Activated CD4-positive, alpha-beta T cell treated with anti-CD3 and anti-CD28 coated beads for 36 hours (primary cell): Measurements from ENCODE around the gene TBCA. TPM values are rescaled to one million over a fixed set of nuclear protein-coding genes. Genes with fewer than 3 reads are reported as not detected.

ENCODE experiments used
- ATAC-seq: fragments of 200-7000 bp; cut with Tn5 transposase; one replicate; pipeline ENCODE4 v1.10.0; 2021; ENCODE audit warnings: mild to moderate bottlenecking, moderate library complexity
- CTCF ChIA-PET: fragments of 350-600 bp; sonication (Branson Sonifier 250); formaldehyde crosslinking; loops from one replicate; lab custom pipeline; 2021; ENCODE audit warnings: antibody characterized with exemption; lab: Charles Lee
- POLR2A ChIA-PET: fragments of 350-600 bp; sonication (Branson Sonifier 250); formaldehyde crosslinking; loops from one replicate; lab custom pipeline; 2021; ENCODE audit warnings: antibody characterized with exemption, inconsistent platforms; lab: Charles Lee
- DNase-seq: peaks from one replicate; pipeline ENCODE4 v3.0.0-alpha.2; 2020
- H3K27ac Mint-ChIP-seq: one replicate; pipeline ENCODE4 v1.8.0; 2021; ENCODE audit warnings: mixed read lengths
- H3K27me3 Mint-ChIP-seq: one replicate; pipeline ENCODE4 v1.8.0; 2021; ENCODE audit warnings: mixed read lengths
- H3K36me3 Mint-ChIP-seq: one replicate; pipeline ENCODE4 v1.8.0; 2021; ENCODE audit warnings: low read depth, mixed read lengths
- H3K4me1 Mint-ChIP-seq: one replicate; pipeline ENCODE4 v1.8.0; 2021; ENCODE audit warnings: mixed read lengths
- H3K4me3 Mint-ChIP-seq: one replicate; pipeline ENCODE4 v1.8.0; 2021; ENCODE audit warnings: mild to moderate bottlenecking, moderate library complexity, mixed read lengths
- H3K9me3 Mint-ChIP-seq: one replicate; pipeline ENCODE4 v1.8.0; 2021; ENCODE audit warnings: low read depth, mixed read lengths
- intact Hi-C, 2 experiments: fragments of 100-400 bp; cut with DNase I in 1 of 2; cut with micrococcal nuclease in 1 of 2; formaldehyde crosslinking; loops; one replicate each; pipeline versions ENCODE4 v1.14.2 to v1.15.1; 2022 to 2024; cut with DNase I, micrococcal nuclease
- total RNA-seq, 2 experiments: library from RNA; stranded (reverse); gene quantifications; one replicate each; pipeline ENCODE4 v1.2.3, GENCODE V29; 2021

The TBCA gene, protein sequence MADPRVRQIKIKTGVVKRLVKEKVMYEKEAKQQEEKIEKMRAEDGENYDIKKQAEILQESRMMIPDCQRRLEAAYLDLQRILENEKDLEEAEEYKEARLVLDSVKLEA
- total RNA-seq: 100 to 1,000 TPM; 195 to 210 TPM

DNA sequence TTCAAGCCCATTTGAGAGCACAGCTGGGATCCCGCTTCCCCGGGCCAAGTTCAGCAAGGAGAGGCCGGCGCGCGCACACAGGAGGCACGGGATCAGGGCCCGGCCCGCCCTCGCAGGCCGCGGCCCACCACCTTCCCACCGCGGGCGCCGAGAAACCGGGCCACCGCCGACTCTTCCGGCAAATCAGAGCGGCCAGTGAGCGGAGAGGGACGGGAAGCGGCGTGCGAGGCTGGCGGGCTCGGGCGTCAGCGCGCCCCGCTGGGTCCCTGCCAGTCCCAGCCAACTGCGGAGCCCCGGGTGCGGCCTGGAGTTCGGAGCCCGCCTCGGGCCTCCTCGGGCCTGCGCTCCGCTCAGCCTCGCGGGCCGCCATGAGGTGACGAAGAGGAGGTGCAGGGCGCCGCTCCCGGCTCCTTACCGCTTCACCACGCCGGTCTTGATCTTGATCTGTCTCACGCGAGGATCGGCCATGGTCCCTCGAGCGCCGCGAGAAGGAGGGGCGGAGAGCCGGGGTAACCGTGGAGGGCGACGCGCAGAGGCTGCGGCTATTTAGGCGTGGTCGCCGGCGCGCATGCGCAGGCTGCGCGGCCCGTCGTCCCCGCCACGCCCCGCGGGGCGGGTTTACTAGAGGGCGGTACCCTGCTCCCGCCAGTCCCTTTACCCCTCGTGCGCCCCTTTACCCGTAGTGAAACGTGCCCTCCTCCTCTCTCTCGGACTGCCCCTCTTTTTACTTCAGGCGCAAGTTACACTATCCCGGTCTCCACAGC is at the start of gene TBCA:
Gene TBCA (minus strand): TSS at position 550 of the 764 bp plus-strand sequence. CDS start 82 bp downstream, at position 468.
- no peaks in the 10 kb centered on the region for H3K27me3 Mint-ChIP-seq
- DNase-seq (peak; percentile 92), ATAC-seq (peak; percentile 88)
- no peaks in the 10 kb centered on the region for H3K9me3 Mint-ChIP-seq
- H3K27ac Mint-ChIP-seq: peak within 1 kb of the TSS; percentile 95
- peak within 1 kb of the TSS; percentile 98 for H3K4me3 Mint-ChIP-seq
- intact Hi-C loops: loop anchor here (1.0 to 10.0 kb wide), 12 partner anchors 9 to 1374 kb away; partner anchors contain the start of genes AP3B1 (in 2 of the 2), AGGF1 (in 1 of the 2), ARSB (in 1 of the 2) and IQGAP2 (in 1 of the 2)
- H3K4me1 Mint-ChIP-seq: peaks cover 52% of the 10 kb centered on the region
- CTCF ChIA-PET: no interaction called here
- POLR2A ChIA-PET: interaction anchor here (0.6 kb wide), 1 partner anchor 1214 kb away, joined by 4 read pairs; no protein-coding TSS in a partner anchor
- H3K36me3 Mint-ChIP-seq: peaks cover 34% of the 10 kb centered on the region

DNA sequence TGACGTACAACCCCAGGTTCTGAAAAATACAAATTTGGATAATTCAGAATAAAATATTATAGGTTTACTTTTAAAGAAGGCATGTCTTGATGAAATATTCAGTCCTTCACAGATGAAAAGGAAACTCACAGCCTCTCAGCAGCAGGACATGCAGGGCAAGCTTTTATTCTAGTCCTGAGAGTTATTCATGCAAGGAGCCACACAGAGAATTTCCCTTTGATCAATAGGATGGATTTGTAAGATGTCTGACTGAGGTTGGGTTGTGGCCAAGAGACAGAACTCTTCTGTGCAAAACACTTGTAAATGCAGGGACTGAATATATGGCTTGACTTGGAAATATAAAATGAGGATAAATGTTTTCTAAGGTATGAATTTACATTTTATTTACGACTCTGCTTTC is 48.8 kb upstream of the TBCA start:
- no peak for ATAC-seq
- H3K9me3 Mint-ChIP-seq: no peaks in the 10 kb centered on the region
- ChIA-PET POLR2A (interaction anchor here (0.6 kb wide), 1 partner anchor 96 kb away, joined by 3 read pairs; no protein-coding TSS in a partner anchor), CTCF (no interaction called here)
- H3K27ac Mint-ChIP-seq: no peak overlapping the region
- no peak for DNase-seq
- H3K27me3 Mint-ChIP-seq: peaks cover 23% of the 10 kb centered on the region
- no peaks in the 10 kb centered on the region for H3K4me1 Mint-ChIP-seq
- H3K4me3 Mint-ChIP-seq: no peak overlapping the region
- intact Hi-C loops: no loop called here
- H3K36me3 Mint-ChIP-seq: no peaks in the 10 kb centered on the region

DNA sequence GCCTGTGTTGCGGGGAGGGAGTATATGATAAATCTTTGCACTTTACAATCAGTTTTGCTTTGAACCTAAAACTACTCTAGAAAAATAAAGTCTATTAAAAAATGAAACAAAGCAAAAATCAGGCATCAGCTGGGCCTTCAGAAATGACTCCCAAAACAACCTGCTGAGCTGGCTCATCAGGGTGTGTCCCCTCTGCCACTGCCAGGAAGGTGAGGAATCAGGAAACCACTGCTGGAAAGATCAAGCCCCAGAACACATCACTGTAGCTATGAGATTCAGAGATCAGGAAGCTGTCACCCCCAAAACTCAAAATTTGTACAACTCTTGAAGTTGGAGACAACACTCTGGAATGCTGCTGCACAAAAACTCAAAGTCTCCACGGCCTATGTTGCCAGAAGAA is 40.5 kb upstream of the TBCA start:
- no peaks in the 10 kb centered on the region for H3K36me3 Mint-ChIP-seq
- ATAC-seq (no peak), DNase-seq (no peak)
- H3K4me3 Mint-ChIP-seq: no peak overlapping the region
- H3K4me1 Mint-ChIP-seq: no peaks in the 10 kb centered on the region
- H3K27ac Mint-ChIP-seq: no peak overlapping the region
- POLR2A ChIA-PET: no interaction called here
- intact Hi-C loops: no loop called here
- CTCF ChIA-PET: interaction anchor here (0.5 to 0.6 kb wide), 2 partner anchors 154 to 450 kb away, joined by 3 to 5 read pairs; no protein-coding TSS in a partner anchor
- no peaks in the 10 kb centered on the region for H3K27me3 Mint-ChIP-seq
- no peaks in the 10 kb centered on the region for H3K9me3 Mint-ChIP-seq

DNA sequence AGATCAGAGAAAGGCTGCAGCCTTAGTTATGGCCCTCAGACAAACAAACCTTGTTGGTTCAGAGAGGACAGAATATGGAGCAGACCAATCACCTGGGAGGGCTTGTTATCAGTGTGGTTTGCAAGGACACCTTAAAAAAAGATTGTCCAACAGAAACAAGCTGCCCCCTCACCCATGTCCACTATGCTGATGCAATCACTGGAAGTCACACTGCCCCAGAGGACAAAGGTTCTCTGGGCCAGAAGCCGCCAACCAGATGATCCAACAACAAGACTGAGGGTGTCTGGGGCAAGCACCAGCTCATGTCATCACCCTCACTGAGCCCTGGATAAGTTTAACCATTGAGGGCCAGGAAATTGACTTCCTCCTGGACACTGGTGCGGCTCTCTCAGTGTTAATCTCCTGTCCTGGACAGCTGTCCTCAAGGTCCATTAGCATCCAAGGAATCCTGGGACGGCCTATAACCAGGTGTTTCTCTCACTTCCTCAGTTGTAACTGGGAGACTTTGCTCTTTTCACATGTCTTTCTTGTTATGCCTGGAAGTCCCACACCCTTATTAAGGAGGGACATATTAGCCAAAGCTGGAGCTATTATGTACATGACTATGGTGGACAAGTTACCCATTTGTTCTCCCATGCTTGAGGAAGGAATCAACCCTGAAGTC is 36.9 kb upstream of the TBCA start:
- no peaks in the 10 kb centered on the region for H3K36me3 Mint-ChIP-seq
- no peaks in the 10 kb centered on the region for H3K27me3 Mint-ChIP-seq
- ChIA-PET POLR2A (no interaction called here), CTCF (no interaction called here)
- ATAC-seq: no peak
- no peak overlapping the region for H3K4me3 Mint-ChIP-seq
- no peak for DNase-seq
- intact Hi-C loops: no loop called here
- no peaks in the 10 kb centered on the region for H3K4me1 Mint-ChIP-seq
- H3K9me3 Mint-ChIP-seq: peaks cover 8% of the 10 kb centered on the region
- no peak overlapping the region for H3K27ac Mint-ChIP-seq

DNA sequence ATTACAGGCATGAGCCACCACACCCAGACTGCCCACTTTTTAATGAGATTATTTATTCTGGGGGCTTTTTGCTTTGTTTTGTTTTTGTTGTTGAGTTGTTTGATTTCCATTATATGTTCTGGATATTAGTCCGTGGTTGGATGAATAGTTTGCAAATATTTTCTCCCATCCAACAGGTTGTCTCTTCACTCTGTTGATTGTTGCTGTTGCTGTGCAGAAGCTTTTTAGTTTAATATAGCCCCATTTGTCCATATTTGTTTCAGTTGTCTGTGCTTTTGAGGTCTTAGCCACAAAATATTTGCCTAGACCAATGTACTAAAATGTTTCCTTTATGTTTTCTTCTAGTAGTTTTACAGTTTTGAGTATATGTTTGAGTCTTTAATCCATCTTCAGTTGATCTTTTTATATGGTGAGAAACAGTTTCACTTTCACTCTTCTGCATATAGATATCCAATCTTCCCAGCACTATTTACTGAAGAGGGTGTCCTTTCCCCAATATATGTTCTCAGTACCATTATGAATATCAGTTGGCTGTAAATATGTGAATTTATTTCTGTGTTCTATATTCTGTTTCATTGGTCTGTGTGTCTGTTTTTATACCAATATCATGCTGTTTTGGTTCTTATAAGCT is 30.2 kb upstream of the TBCA start:
- peaks cover 8% of the 10 kb centered on the region for H3K9me3 Mint-ChIP-seq
- no peak overlapping the region for H3K27ac Mint-ChIP-seq
- no peak overlapping the region for H3K4me3 Mint-ChIP-seq
- intact Hi-C loops: no loop called here
- ChIA-PET CTCF (no interaction called here), POLR2A (no interaction called here)
- H3K27me3 Mint-ChIP-seq: no peaks in the 10 kb centered on the region
- ATAC-seq (no peak), DNase-seq (no peak)
- H3K4me1 Mint-ChIP-seq: peaks cover 8% of the 10 kb centered on the region
- no peaks in the 10 kb centered on the region for H3K36me3 Mint-ChIP-seq

DNA sequence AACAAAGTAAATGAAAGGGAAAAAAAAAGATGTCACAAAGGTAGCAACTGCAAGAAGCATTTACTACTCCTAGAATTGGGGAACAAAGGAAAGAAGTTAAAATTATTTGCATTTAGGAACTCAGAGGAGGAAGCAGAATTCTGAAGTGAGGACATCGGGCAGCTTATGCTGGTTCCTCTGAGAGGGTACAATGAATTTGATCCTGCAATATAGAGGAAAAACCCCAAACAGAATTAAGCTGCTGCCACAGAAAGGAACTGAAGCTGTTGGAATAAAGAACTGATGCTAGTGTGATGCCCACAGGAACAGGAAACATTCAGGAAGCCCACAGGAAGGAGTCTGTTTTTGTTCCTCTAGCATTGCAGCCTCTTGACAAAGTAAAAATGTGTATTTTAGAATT is 22.3 kb upstream of the TBCA start:
- peaks cover 33% of the 10 kb centered on the region for H3K27me3 Mint-ChIP-seq
- H3K4me3 Mint-ChIP-seq: no peak overlapping the region
- ATAC-seq: no peak
- H3K9me3 Mint-ChIP-seq: peaks cover 15% of the 10 kb centered on the region
- H3K4me1 Mint-ChIP-seq: peaks cover 3% of the 10 kb centered on the region
- no peak for DNase-seq
- POLR2A ChIA-PET: no interaction called here
- H3K36me3 Mint-ChIP-seq: no peaks in the 10 kb centered on the region
- no peak overlapping the region for H3K27ac Mint-ChIP-seq
- intact Hi-C loops: no loop called here
- CTCF ChIA-PET: interaction anchor here (1.4 kb wide), 1 partner anchor 17 kb away, joined by 3 read pairs; no protein-coding TSS in a partner anchor

DNA sequence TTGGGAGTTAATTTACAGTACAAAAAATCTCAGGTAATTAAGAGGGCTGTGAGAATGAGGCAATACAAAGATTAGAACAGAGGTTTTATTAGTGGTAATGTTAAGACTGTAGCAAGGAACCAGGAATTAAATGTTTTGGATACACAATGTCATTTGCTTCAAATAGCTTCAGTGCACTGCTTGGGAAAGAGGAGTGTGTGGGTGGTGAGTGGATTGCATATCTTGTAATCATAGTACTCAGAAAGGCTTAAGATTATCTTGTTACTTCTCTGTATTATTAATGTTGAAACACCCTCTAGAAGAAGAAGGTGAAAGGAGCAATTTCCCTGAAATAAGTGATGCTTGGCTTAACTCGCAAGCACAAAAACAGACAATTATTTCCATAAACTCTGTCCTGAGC is 21.0 kb upstream of the TBCA start:
- H3K27ac Mint-ChIP-seq: no peak overlapping the region
- DNase-seq (no peak), ATAC-seq (no peak)
- H3K4me3 Mint-ChIP-seq: no peak overlapping the region
- peaks cover 15% of the 10 kb centered on the region for H3K9me3 Mint-ChIP-seq
- peaks cover 33% of the 10 kb centered on the region for H3K27me3 Mint-ChIP-seq
- intact Hi-C loops: no loop called here
- POLR2A ChIA-PET: no interaction called here
- H3K4me1 Mint-ChIP-seq: peaks cover 3% of the 10 kb centered on the region
- CTCF ChIA-PET: interaction anchor here (1.0 kb wide), 1 partner anchor 79 kb away, joined by 3 read pairs; no protein-coding TSS in a partner anchor
- H3K36me3 Mint-ChIP-seq: no peaks in the 10 kb centered on the region

DNA sequence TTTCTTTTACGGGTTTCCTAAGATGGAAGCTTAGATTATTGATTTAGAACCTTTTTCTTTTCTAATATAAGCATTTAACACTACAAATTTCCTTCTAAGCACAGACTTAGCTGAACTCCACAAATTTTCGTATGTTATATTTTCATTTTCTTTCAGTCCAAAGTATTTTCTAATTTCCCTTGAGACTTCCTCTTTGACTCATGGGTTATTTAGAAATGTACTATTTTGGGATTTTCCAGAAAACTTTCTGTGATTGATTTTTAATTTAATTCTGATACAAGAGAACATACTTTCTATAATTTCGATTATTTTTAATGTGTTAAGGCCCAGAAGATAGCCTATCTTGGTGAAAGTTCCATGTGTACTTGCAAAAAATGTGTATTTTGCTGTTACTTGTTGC is 19.7 kb upstream of the TBCA start:
- no peak for DNase-seq
- Mint-ChIP-seq H3K36me3 (no peaks in the 10 kb centered on the region), H3K27me3 (peaks cover 33% of the 10 kb centered on the region), H3K9me3 (peaks cover 12% of the 10 kb centered on the region), H3K4me1 (peaks cover 3% of the 10 kb centered on the region), H3K4me3 (no peak overlapping the region), H3K27ac (no peak overlapping the region)
- ChIA-PET POLR2A (no interaction called here), CTCF (no interaction called here)
- intact Hi-C loops: no loop called here
- ATAC-seq: no peak

DNA sequence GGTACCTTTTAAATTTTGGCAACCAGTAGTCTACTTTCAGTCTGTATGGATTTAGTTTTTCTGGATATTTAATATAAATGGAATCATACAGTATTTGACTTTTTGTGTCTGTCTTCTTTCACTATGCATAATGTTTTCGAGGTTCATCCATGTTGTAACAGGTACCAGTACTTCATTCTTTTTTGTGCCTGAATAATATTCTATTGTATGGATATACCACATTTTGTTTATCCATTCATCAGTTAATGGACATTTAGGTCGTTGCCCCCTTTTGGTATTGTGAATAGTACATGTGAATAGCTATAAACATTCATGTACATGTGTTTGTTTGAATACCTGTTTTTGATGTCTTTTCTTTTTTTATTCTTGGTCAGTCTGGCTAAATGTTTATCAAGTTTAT is 19.1 kb upstream of the TBCA start:
- CTCF ChIA-PET: no interaction called here
- DNase-seq: no peak
- H3K4me3 Mint-ChIP-seq: no peak overlapping the region
- H3K27me3 Mint-ChIP-seq: peaks cover 31% of the 10 kb centered on the region
- H3K36me3 Mint-ChIP-seq: no peaks in the 10 kb centered on the region
- peaks cover 11% of the 10 kb centered on the region for H3K9me3 Mint-ChIP-seq
- POLR2A ChIA-PET: no interaction called here
- intact Hi-C loops: no loop called here
- peaks cover 3% of the 10 kb centered on the region for H3K4me1 Mint-ChIP-seq
- H3K27ac Mint-ChIP-seq: no peak overlapping the region
- no peak for ATAC-seq

DNA sequence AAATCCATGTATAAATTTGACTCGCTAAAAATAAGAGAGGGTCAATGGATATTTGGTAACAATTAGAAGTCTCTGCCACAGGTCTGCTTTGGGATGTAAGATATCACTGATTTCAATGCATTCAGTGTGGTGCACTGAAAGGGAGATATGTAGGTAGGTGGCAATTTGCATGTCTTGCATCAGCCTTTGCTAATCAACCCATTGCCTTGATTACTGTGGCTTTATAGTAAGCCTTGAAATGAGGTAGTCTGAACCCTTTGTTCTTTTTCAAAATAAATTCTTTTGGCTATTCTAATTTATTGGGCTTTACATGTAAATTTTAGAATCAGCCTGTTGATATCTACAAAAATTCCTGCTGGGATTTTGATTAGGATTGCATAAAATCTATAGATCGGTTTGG is 15.8 kb upstream of the TBCA start:
- Mint-ChIP-seq H3K27ac (no peak overlapping the region), H3K27me3 (peaks cover 10% of the 10 kb centered on the region), H3K9me3 (peaks cover 7% of the 10 kb centered on the region), H3K4me3 (no peak overlapping the region), H3K4me1 (peaks cover under 1% of the 10 kb centered on the region), H3K36me3 (no peaks in the 10 kb centered on the region)
- intact Hi-C loops: no loop called here
- CTCF ChIA-PET: no interaction called here
- DNase-seq (no peak), ATAC-seq (no peak)
- POLR2A ChIA-PET: no interaction called here

DNA sequence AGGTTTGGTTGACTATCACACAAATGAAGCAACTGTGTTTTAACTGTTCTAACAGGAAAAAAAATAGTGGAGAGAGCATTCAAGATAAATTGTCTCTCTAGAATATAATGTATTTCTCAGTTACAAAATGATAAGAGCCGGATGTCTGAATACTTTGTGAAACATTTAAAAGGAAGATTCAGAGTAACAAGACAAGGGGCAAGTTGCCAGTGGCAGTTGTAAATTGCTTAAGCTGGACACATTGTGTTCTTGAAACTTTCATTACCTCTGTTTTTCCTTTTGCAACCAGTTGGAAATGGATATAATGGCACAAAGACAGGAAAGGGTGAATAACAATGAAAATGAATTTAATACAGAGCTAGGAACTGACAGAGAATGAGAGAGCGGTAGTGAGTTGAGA is 15.2 kb upstream of the TBCA start:
- H3K9me3 Mint-ChIP-seq: peaks cover 7% of the 10 kb centered on the region
- peaks cover 6% of the 10 kb centered on the region for H3K27me3 Mint-ChIP-seq
- intact Hi-C loops: no loop called here
- no peak overlapping the region for H3K4me3 Mint-ChIP-seq
- H3K27ac Mint-ChIP-seq: no peak overlapping the region
- no peaks in the 10 kb centered on the region for H3K36me3 Mint-ChIP-seq
- ATAC-seq (no peak), DNase-seq (no peak)
- H3K4me1 Mint-ChIP-seq: no peaks in the 10 kb centered on the region
- ChIA-PET CTCF (no interaction called here), POLR2A (no interaction called here)
